CD4-positive, CD25-positive, alpha-beta regulatory T cell (primary cell): ENCODE measurements around the gene CABCOCO1. TPM values are rescaled to one million over a fixed set of nuclear protein-coding genes. Genes with fewer than 3 reads are reported as not detected.

ENCODE experiments used
- ATAC-seq, 2 donors: fragments of 150-1000 bp; cut with Tn5 transposase; one replicate each; pipeline ENCODE4 v1.10.0; 2021; ENCODE audit warnings: low read depth in 2 of 2, moderate number of reproducible peaks in 2 of 2, moderate library complexity in 1 of 2
- DNase-seq, 3 donors: peaks; one replicate each; pipeline versions ENCODE4 v3.0.0 to v3.0.0-alpha.2; 2012 to 2022; ENCODE audit warnings: mixed read lengths in 1 of 3
- H3K27ac ChIP-seq: one replicate; pipeline ENCODE4 v1.7.0; 2013; ENCODE audit warnings: mild to moderate bottlenecking, low read length; ENCODE audit not compliant: insufficient read depth, poor library complexity, severe bottlenecking
- H3K27me3 ChIP-seq: one replicate; pipeline ENCODE4 v1.7.0; 2013; ENCODE audit warnings: low read length; ENCODE audit not compliant: control insufficient read depth, insufficient read depth
- H3K36me3 ChIP-seq: one replicate; pipeline ENCODE4 v1.7.0; 2013; ENCODE audit warnings: mild to moderate bottlenecking, low read length, moderate library complexity; ENCODE audit not compliant: control insufficient read depth, insufficient read depth
- H3K4me1 ChIP-seq: 2 replicates; pipeline ENCODE4 v1.7.0; 2013; ENCODE audit warnings: mild to moderate bottlenecking, low read length; ENCODE audit not compliant: insufficient read depth, control insufficient read depth, poor library complexity, severe bottlenecking
- H3K4me3 ChIP-seq: one replicate; pipeline ENCODE4 v1.7.0; 2013; ENCODE audit warnings: low read depth, mild to moderate bottlenecking, low read length, moderate library complexity
- H3K9me3 ChIP-seq, 2 experiments: 1 replicate in 1 of 2; 2 replicates in 1 of 2; pipeline ENCODE4 v1.7.0; 2013; ENCODE audit warnings: low read length in 2 of 2, mild to moderate bottlenecking in 1 of 2, moderate library complexity in 1 of 2; ENCODE audit not compliant: control insufficient read depth in 2 of 2
- H3K27ac Mint-ChIP-seq, 3 donors: one replicate each; pipeline ENCODE4 v1.8.0; 2020 to 2022; ENCODE audit warnings: mild to moderate bottlenecking in 3 of 3, mixed read lengths in 3 of 3, moderate library complexity in 2 of 3
- H3K27me3 Mint-ChIP-seq: one replicate; pipeline ENCODE4 v1.8.0; 2022; ENCODE audit warnings: mild to moderate bottlenecking, mixed read lengths
- H3K36me3 Mint-ChIP-seq: one replicate; pipeline ENCODE4 v1.8.0; 2020; ENCODE audit warnings: mixed read lengths
- H3K4me1 Mint-ChIP-seq, 4 donors: one replicate each; pipeline ENCODE4 v1.8.0; 2020 to 2022; ENCODE audit warnings: mixed read lengths in 4 of 4, mild to moderate bottlenecking in 1 of 4
- H3K4me3 Mint-ChIP-seq, 4 donors: one replicate each; pipeline ENCODE4 v1.8.0; 2020 to 2022; ENCODE audit warnings: mild to moderate bottlenecking in 4 of 4, mixed read lengths in 4 of 4, moderate library complexity in 3 of 4
- H3K9me3 Mint-ChIP-seq, 7 donors: one replicate each; pipeline ENCODE4 v1.8.0; 2020 to 2022; ENCODE audit warnings: mixed read lengths in 7 of 7, mild to moderate bottlenecking in 3 of 7, moderate library complexity in 2 of 7
- polyA plus RNA-seq, 4 donors: library from polyadenylated mRNA; unstranded; fragments of 300-500 nt; fragmentation: Illumina TruSeq; gene quantifications; one replicate each; pipeline ENCODE4 v1.2.3, GENCODE V29; 2021
- total RNA-seq: library from RNA; stranded (reverse); gene quantifications from one replicate; pipeline ENCODE4 v1.2.3, GENCODE V29; 2022

CABCOCO1 gene
- total and polyA plus RNA-seq, 5 donors from 2014 or later: not detected

GRCh38 chr10:61643316-61643751 lies 19.4 kb upstream of the CABCOCO1 start:
- DNase-seq: no peak
- Histone ChIP-seq H3K4me3 (no peak overlapping the region), H3K27me3 (no peaks in the 10 kb centered on the region), H3K9me3 (no peaks in the 10 kb centered on the region), H3K36me3 (no peaks in the 10 kb centered on the region), H3K27ac (no peak overlapping the region), H3K4me1 (no peaks in the 10 kb centered on the region)
- peaks cover 0 to 2% (median 0%) of the 10 kb centered on the region in 7 donors for H3K9me3 Mint-ChIP-seq
- H3K4me1 Mint-ChIP-seq: no peaks in the 10 kb centered on the region
- peaks cover 10% of the 10 kb centered on the region for H3K27me3 Mint-ChIP-seq
- ATAC-seq: no peak
- H3K4me3 Mint-ChIP-seq: no peak overlapping the region
- H3K27ac Mint-ChIP-seq: no peak overlapping the region
- H3K36me3 Mint-ChIP-seq: no peaks in the 10 kb centered on the region

- Histone ChIP-seq H3K4me1 (no peaks in the 10 kb centered on the region), H3K27ac (no peak overlapping the region), H3K9me3 (no peaks in the 10 kb centered on the region), H3K27me3 (peaks cover 4% of the 10 kb centered on the region), H3K36me3 (no peaks in the 10 kb centered on the region), H3K4me3 (no peak overlapping the region)
- Mint-ChIP-seq H3K27ac (no peak overlapping the region), H3K36me3 (no peaks in the 10 kb centered on the region), H3K9me3 (peaks cover 0 to 9% (median 1%) of the 10 kb centered on the region in 7 donors), H3K4me1 (no peaks in the 10 kb centered on the region), H3K27me3 (peaks cover 18% of the 10 kb centered on the region), H3K4me3 (no peak overlapping the region)
- DNase-seq (no peak), ATAC-seq (no peak)
These were observed 9.0 kb upstream of the CABCOCO1 start for GRCh38 chr10:61653699-61654098.

GRCh38 chr10:61655335-61655851 lies 7.3 kb upstream of the CABCOCO1 start:
- H3K27me3 Mint-ChIP-seq: peaks cover 28% of the 10 kb centered on the region
- no peaks in the 10 kb centered on the region for H3K36me3 Mint-ChIP-seq
- no peaks in the 10 kb centered on the region for H3K36me3 ChIP-seq
- H3K9me3 Mint-ChIP-seq: peaks cover 0 to 10% (median 0%) of the 10 kb centered on the region in 7 donors
- H3K4me3 Mint-ChIP-seq: no peak overlapping the region
- ATAC-seq: no peak
- peaks cover 5% of the 10 kb centered on the region for H3K27me3 ChIP-seq
- H3K9me3 ChIP-seq: no peaks in the 10 kb centered on the region
- no peaks in the 10 kb centered on the region for H3K4me1 Mint-ChIP-seq
- no peak overlapping the region for H3K27ac ChIP-seq
- no peaks in the 10 kb centered on the region for H3K4me1 ChIP-seq
- H3K4me3 ChIP-seq: no peak overlapping the region
- DNase-seq: no peak
- no peak overlapping the region for H3K27ac Mint-ChIP-seq

- peak overlapping the region in 1 of 4 donors; percentile 32 for H3K4me3 Mint-ChIP-seq
- Histone ChIP-seq H3K36me3 (no peaks in the 10 kb centered on the region), H3K4me1 (no peaks in the 10 kb centered on the region), H3K9me3 (no peaks in the 10 kb centered on the region), H3K4me3 (no peak overlapping the region), H3K27ac (no peak overlapping the region), H3K27me3 (peaks cover 22% of the 10 kb centered on the region)
- DNase-seq: no peak
- no peak overlapping the region for H3K27ac Mint-ChIP-seq
- H3K36me3 Mint-ChIP-seq: no peaks in the 10 kb centered on the region
- peaks cover 0 to 4% (median 0%) of the 10 kb centered on the region in 4 donors for H3K4me1 Mint-ChIP-seq
- H3K27me3 Mint-ChIP-seq: peaks cover 51% of the 10 kb centered on the region
- no peak for ATAC-seq
- peaks cover 0 to 4% (median 0%) of the 10 kb centered on the region in 7 donors for H3K9me3 Mint-ChIP-seq
These were observed 737 bp downstream of the CABCOCO1 start for GRCh38 chr10:61663466-61663865.

GRCh38 chr10:61664985-61665384 lies 2.3 kb downstream of the CABCOCO1 start:
- H3K27me3 Mint-ChIP-seq: peaks cover 39% of the 10 kb centered on the region
- Histone ChIP-seq H3K4me1 (no peaks in the 10 kb centered on the region), H3K27me3 (peaks cover 27% of the 10 kb centered on the region), H3K36me3 (no peaks in the 10 kb centered on the region), H3K9me3 (no peaks in the 10 kb centered on the region), H3K27ac (no peak overlapping the region), H3K4me3 (no peak overlapping the region)
- H3K4me1 Mint-ChIP-seq: peaks cover 0 to 4% (median 0%) of the 10 kb centered on the region in 4 donors
- peaks cover 0 to 2% (median 0%) of the 10 kb centered on the region in 7 donors for H3K9me3 Mint-ChIP-seq
- no peak for ATAC-seq
- no peak for DNase-seq
- H3K36me3 Mint-ChIP-seq: no peaks in the 10 kb centered on the region
- no peak overlapping the region for H3K27ac Mint-ChIP-seq
- H3K4me3 Mint-ChIP-seq: no peak overlapping the region

- Mint-ChIP-seq H3K4me3 (no peak overlapping the region), H3K4me1 (no peaks in the 10 kb centered on the region), H3K27me3 (peaks cover 21% of the 10 kb centered on the region), H3K36me3 (no peaks in the 10 kb centered on the region), H3K9me3 (no peaks in the 10 kb centered on the region), H3K27ac (no peak overlapping the region)
- Histone ChIP-seq H3K27ac (no peak overlapping the region), H3K4me3 (no peak overlapping the region), H3K27me3 (peaks cover 18% of the 10 kb centered on the region), H3K4me1 (no peaks in the 10 kb centered on the region), H3K36me3 (no peaks in the 10 kb centered on the region), H3K9me3 (no peaks in the 10 kb centered on the region)
- DNase-seq: no peak
- no peak for ATAC-seq
These were observed 6.5 kb downstream of the CABCOCO1 start for GRCh38 chr10:61669161-61669725.

GRCh38 chr10:61669849-61670248 lies 7.1 kb downstream of the CABCOCO1 start:
- no peak overlapping the region for H3K4me3 Mint-ChIP-seq
- ATAC-seq: no peak
- peaks cover 15% of the 10 kb centered on the region for H3K27me3 Mint-ChIP-seq
- no peaks in the 10 kb centered on the region for H3K4me1 Mint-ChIP-seq
- no peaks in the 10 kb centered on the region for H3K9me3 ChIP-seq
- no peaks in the 10 kb centered on the region for H3K36me3 Mint-ChIP-seq
- DNase-seq: no peak
- no peak overlapping the region for H3K4me3 ChIP-seq
- no peaks in the 10 kb centered on the region for H3K4me1 ChIP-seq
- H3K36me3 ChIP-seq: no peaks in the 10 kb centered on the region
- H3K27me3 ChIP-seq: peaks cover 18% of the 10 kb centered on the region
- H3K27ac Mint-ChIP-seq: no peak overlapping the region
- no peaks in the 10 kb centered on the region for H3K9me3 Mint-ChIP-seq
- no peak overlapping the region for H3K27ac ChIP-seq

- peaks cover 11% of the 10 kb centered on the region for H3K27me3 ChIP-seq
- H3K4me3 ChIP-seq: no peak overlapping the region
- ATAC-seq: no peak
- no peaks in the 10 kb centered on the region for H3K4me1 ChIP-seq
- H3K9me3 ChIP-seq: no peaks in the 10 kb centered on the region
- H3K4me1 Mint-ChIP-seq: no peaks in the 10 kb centered on the region
- H3K27me3 Mint-ChIP-seq: peaks cover 16% of the 10 kb centered on the region
- DNase-seq: no peak
- H3K27ac ChIP-seq: no peak overlapping the region
- H3K4me3 Mint-ChIP-seq: no peak overlapping the region
- no peak overlapping the region for H3K27ac Mint-ChIP-seq
- no peaks in the 10 kb centered on the region for H3K36me3 Mint-ChIP-seq
- H3K9me3 Mint-ChIP-seq: peaks cover 0 to 2% (median 0%) of the 10 kb centered on the region in 7 donors
- H3K36me3 ChIP-seq: no peaks in the 10 kb centered on the region
These were observed 10.6 kb downstream of the CABCOCO1 start for GRCh38 chr10:61673360-61673759.
